ENCODE data around the gene MBOAT1. TPM values are rescaled to one million over a fixed set of nuclear protein-coding genes. Genes with fewer than 3 reads are reported as not detected.

The MBOAT1 gene
- polyA plus RNA-seq, 2 of the 4 experiments (the other 2 are of a cell fraction) = 1.9 to 5.5 TPM

GRCh38 chr6:20124545-20124944, 87.7 kb downstream of the MBOAT1 start (continued):
- no peak for TF ChIP-seq KDM5A (IDR thresholded peaks at IDR 0.05)
- TF ChIP-seq RAD21 (conservative IDR thresholded peaks at IDR 0.05 in 1 of 2, IDR thresholded peaks at IDR 0.05 in 1 of 2) = no peak

GRCh38 chr6:20119485-20119884, 92.8 kb downstream of the MBOAT1 start:
- 84% methylated on average over 6 of the region's 6 CpGs for WGBS (ENCODE audit: missing lambda C conversion rate)
- no peak for FAIRE-seq
- ATAC-seq = no peak
- H3K4me3 ChIP-seq = no peak overlapping the region
- H3K9me3 ChIP-seq = no peaks in the 10 kb centered on the region
- CTCF ChIA-PET = interaction anchor here (0.7 to 2.7 kb wide), 2 partner anchors 27 to 408 kb away, joined by 3 to 14 read pairs; no protein-coding TSS in a partner anchor
- TF ChIP-seq EP300 (IDR thresholded peaks at IDR 0.05) = no peak
- TF ChIP-seq HOXB5 (CRISPR knock-in tag; IDR thresholded peaks at IDR 0.05) = no peak
- no peak for TF ChIP-seq RNF2 (IDR thresholded peaks at IDR 0.05; ENCODE audit: borderline replicate concordance, low read depth)
- no peak for TF ChIP-seq MAX (IDR thresholded peaks at IDR 0.05)
- no peak for TF ChIP-seq BCL3 (IDR thresholded peaks at IDR 0.05)
- TF ChIP-seq POLR2A (IDR thresholded peaks at IDR 0.05; ENCODE audit: low read length) = no peak
- no peak for TF ChIP-seq RAD21 (conservative IDR thresholded peaks at IDR 0.05 in 1 of 2, IDR thresholded peaks at IDR 0.05 in 1 of 2)
- TF ChIP-seq TP53 (CRISPR knock-in tag; IDR thresholded peaks at IDR 0.05) = no peak
- TF ChIP-seq HEYL (CRISPR knock-in tag; IDR thresholded peaks at IDR 0.05) = no peak
- TF ChIP-seq CBX2 (IDR thresholded peaks at IDR 0.05; ENCODE audit: borderline replicate concordance, low read depth) = no peak
- no peak for TF ChIP-seq CTCF (IDR thresholded peaks at IDR 0.05)
- TF ChIP-seq E2F6 (IDR thresholded peaks at IDR 0.05; ENCODE audit: borderline replicate concordance, low read depth) = no peak
- no peak for TF ChIP-seq CHD2 (IDR thresholded peaks at IDR 0.05; ENCODE audit: low read length, partially characterized antibody)
- TF ChIP-seq HOXB13 (CRISPR knock-in tag; IDR thresholded peaks at IDR 0.05; ENCODE audit: low read depth) = no peak
- TF ChIP-seq KDM5A (IDR thresholded peaks at IDR 0.05) = no peak
- no peak for TF ChIP-seq RARB (CRISPR knock-in tag; IDR thresholded peaks at IDR 0.05)
- no peak for TF ChIP-seq PHF8 (IDR thresholded peaks at IDR 0.05; ENCODE audit: borderline replicate concordance, low read depth)
- TF ChIP-seq NPAS2 (CRISPR knock-in tag; IDR thresholded peaks at IDR 0.05; ENCODE audit: borderline replicate concordance) = no peak
- no peak for DNase-seq (ENCODE audit: low read depth in 1 of 2, low spot score in 1 of 2)
- H3K4me1 ChIP-seq = peaks cover 8% of the 10 kb centered on the region; the same call in 2 of the 3 replicates
- POLR2A ChIA-PET = no interaction called here
- H3K4me2 ChIP-seq = no peak overlapping the region
- no peak overlapping the region for H3K27ac ChIP-seq

GRCh38 chr6:20118892-20119291, 93.4 kb downstream of the MBOAT1 start:
- ChIA-PET CTCF (interaction anchor here (1.0 to 2.7 kb wide), 2 partner anchors 11 to 27 kb away, joined by 3 to 14 read pairs; no protein-coding TSS in a partner anchor), POLR2A (no interaction called here)
- H3K4me1 ChIP-seq = peaks cover 11% of the 10 kb centered on the region; the same call in 2 of the 3 replicates
- ATAC-seq = no peak
- no peak for FAIRE-seq
- DNase-seq (ENCODE audit: low read depth in 1 of 2, low spot score in 1 of 2) = no peak
- TF ChIP-seq MAX (IDR thresholded peaks at IDR 0.05) (no peak), NFE2L2 (conservative IDR thresholded peaks at IDR 0.05; ENCODE audit: low read length) (no peak), KDM1A (IDR thresholded peaks at IDR 0.05; ENCODE audit: low read depth) (no peak)
- no peak overlapping the region for H3K4me2 ChIP-seq
- 97% methylated on average over 4 of the region's 4 CpGs for WGBS (ENCODE audit: missing lambda C conversion rate)
- no peak overlapping the region for H3K27ac ChIP-seq
- no peak overlapping the region for H3K4me3 ChIP-seq
- H3K9me3 ChIP-seq = no peaks in the 10 kb centered on the region

Data from A549 (cell line).